ENCODE results near the gene RREB1.

RREB1 gene

GRCh38 chr6:7075341-7076000 is 32.3 kb upstream of the RREB1 start:
- Histone ChIP-seq H3K36me3 (ENCODE audit: control insufficient read depth, insufficient read depth, low read length) (no peaks in the 10 kb centered on the region), H3K4me1 (ENCODE audit: control insufficient read depth, insufficient read depth, low read length) (no peaks in the 10 kb centered on the region), H3K9me3 (ENCODE audit: control insufficient read depth, insufficient read depth, low read length) (no peaks in the 10 kb centered on the region), H3K27me3 (ENCODE audit: control insufficient read depth, insufficient read depth, low read length) (no peaks in the 10 kb centered on the region), H3K4me3 (ENCODE audit: low read depth, low read length) (no peak overlapping the region), H3K9ac (ENCODE audit: low read depth, low read length) (no peak overlapping the region)

DNA sequence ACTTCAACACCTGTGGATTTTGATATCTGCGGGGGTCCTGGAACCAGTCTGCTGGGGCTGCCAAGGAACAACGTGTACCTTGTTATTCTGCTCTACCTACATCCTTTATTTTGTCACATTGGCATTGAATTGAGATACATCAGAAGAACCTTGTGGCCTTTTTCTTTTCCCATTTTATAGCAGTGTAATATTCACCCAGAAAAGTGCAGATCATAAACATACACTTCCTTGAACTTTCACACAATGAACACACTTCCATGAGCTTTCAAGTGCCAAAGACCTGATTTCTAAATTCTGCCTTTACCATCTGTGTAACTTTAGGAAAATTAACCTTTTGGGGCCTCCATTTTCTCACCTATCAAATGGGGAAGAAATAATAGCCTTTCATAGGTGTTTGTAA is 29.9 kb upstream of the RREB1 start:
- Histone ChIP-seq H3K4me3 (ENCODE audit: low read depth, low read length) (no peak overlapping the region), H3K36me3 (ENCODE audit: control insufficient read depth, insufficient read depth, low read length) (no peaks in the 10 kb centered on the region), H3K9ac (ENCODE audit: low read depth, low read length) (no peak overlapping the region), H3K27me3 (ENCODE audit: control insufficient read depth, insufficient read depth, low read length) (no peaks in the 10 kb centered on the region), H3K9me3 (ENCODE audit: control insufficient read depth, insufficient read depth, low read length) (no peaks in the 10 kb centered on the region), H3K4me1 (ENCODE audit: control insufficient read depth, insufficient read depth, low read length) (no peaks in the 10 kb centered on the region)

GRCh38 chr6:7078856-7079255 is 28.9 kb upstream of the RREB1 start:
- H3K9me3 ChIP-seq (ENCODE audit: control insufficient read depth, insufficient read depth, low read length) = no peaks in the 10 kb centered on the region
- H3K27me3 ChIP-seq (ENCODE audit: control insufficient read depth, insufficient read depth, low read length) = no peaks in the 10 kb centered on the region
- H3K9ac ChIP-seq (ENCODE audit: low read depth, low read length) = no peak overlapping the region
- H3K4me1 ChIP-seq (ENCODE audit: control insufficient read depth, insufficient read depth, low read length) = no peaks in the 10 kb centered on the region
- H3K4me3 ChIP-seq (ENCODE audit: low read depth, low read length) = no peak overlapping the region
- H3K36me3 ChIP-seq (ENCODE audit: control insufficient read depth, insufficient read depth, low read length) = no peaks in the 10 kb centered on the region

GRCh38 chr6:7080311-7080710 is 27.4 kb upstream of the RREB1 start:
- no peaks in the 10 kb centered on the region for H3K4me1 ChIP-seq (ENCODE audit: control insufficient read depth, insufficient read depth, low read length)
- no peaks in the 10 kb centered on the region for H3K27me3 ChIP-seq (ENCODE audit: control insufficient read depth, insufficient read depth, low read length)
- H3K9ac ChIP-seq (ENCODE audit: low read depth, low read length) = no peak overlapping the region
- no peak overlapping the region for H3K4me3 ChIP-seq (ENCODE audit: low read depth, low read length)
- H3K36me3 ChIP-seq (ENCODE audit: control insufficient read depth, insufficient read depth, low read length) = no peaks in the 10 kb centered on the region
- H3K9me3 ChIP-seq (ENCODE audit: control insufficient read depth, insufficient read depth, low read length) = no peaks in the 10 kb centered on the region

DNA sequence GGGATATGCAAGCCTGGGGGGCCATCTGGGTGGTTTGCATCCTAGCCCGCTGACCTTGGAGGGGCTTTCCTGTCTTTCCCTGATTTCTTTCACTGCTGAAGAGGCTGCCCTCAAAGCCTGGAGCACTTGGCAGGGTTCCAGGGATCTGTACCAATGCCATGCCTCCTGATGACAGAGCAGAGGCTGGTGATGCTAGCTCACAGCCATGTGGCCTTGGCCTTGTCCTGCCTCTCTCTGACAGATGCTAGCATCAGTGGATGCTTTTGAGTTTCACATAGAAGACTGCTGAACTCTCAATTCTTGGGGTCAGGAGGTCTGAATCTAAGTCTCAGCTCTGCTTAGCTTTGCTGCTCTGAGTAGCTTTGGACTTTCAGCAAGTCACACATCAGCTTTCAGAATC is 21.9 kb upstream of the RREB1 start:
- H3K9ac ChIP-seq (ENCODE audit: low read depth, low read length) = no peak overlapping the region
- no peaks in the 10 kb centered on the region for H3K9me3 ChIP-seq (ENCODE audit: control insufficient read depth, insufficient read depth, low read length)
- peaks cover 2% of the 10 kb centered on the region for H3K4me1 ChIP-seq (ENCODE audit: control insufficient read depth, insufficient read depth, low read length)
- no peak overlapping the region for H3K4me3 ChIP-seq (ENCODE audit: low read depth, low read length)
- no peaks in the 10 kb centered on the region for H3K36me3 ChIP-seq (ENCODE audit: control insufficient read depth, insufficient read depth, low read length)
- no peaks in the 10 kb centered on the region for H3K27me3 ChIP-seq (ENCODE audit: control insufficient read depth, insufficient read depth, low read length)

GRCh38 chr6:7086488-7086887 is 21.3 kb upstream of the RREB1 start:
- H3K27me3 ChIP-seq (ENCODE audit: control insufficient read depth, insufficient read depth, low read length) = no peaks in the 10 kb centered on the region
- H3K4me1 ChIP-seq (ENCODE audit: control insufficient read depth, insufficient read depth, low read length) = peaks cover 2% of the 10 kb centered on the region
- no peaks in the 10 kb centered on the region for H3K36me3 ChIP-seq (ENCODE audit: control insufficient read depth, insufficient read depth, low read length)
- H3K9ac ChIP-seq (ENCODE audit: low read depth, low read length) = no peak overlapping the region
- H3K4me3 ChIP-seq (ENCODE audit: low read depth, low read length) = peak overlapping the region; percentile 20
- no peaks in the 10 kb centered on the region for H3K9me3 ChIP-seq (ENCODE audit: control insufficient read depth, insufficient read depth, low read length)

GRCh38 chr6:7087066-7087465 is 20.7 kb upstream of the RREB1 start:
- H3K9me3 ChIP-seq (ENCODE audit: control insufficient read depth, insufficient read depth, low read length) = no peaks in the 10 kb centered on the region
- H3K4me3 ChIP-seq (ENCODE audit: low read depth, low read length) = no peak overlapping the region
- no peak overlapping the region for H3K9ac ChIP-seq (ENCODE audit: low read depth, low read length)
- no peaks in the 10 kb centered on the region for H3K36me3 ChIP-seq (ENCODE audit: control insufficient read depth, insufficient read depth, low read length)
- H3K27me3 ChIP-seq (ENCODE audit: control insufficient read depth, insufficient read depth, low read length) = no peaks in the 10 kb centered on the region
- peaks cover 2% of the 10 kb centered on the region for H3K4me1 ChIP-seq (ENCODE audit: control insufficient read depth, insufficient read depth, low read length)

DNA sequence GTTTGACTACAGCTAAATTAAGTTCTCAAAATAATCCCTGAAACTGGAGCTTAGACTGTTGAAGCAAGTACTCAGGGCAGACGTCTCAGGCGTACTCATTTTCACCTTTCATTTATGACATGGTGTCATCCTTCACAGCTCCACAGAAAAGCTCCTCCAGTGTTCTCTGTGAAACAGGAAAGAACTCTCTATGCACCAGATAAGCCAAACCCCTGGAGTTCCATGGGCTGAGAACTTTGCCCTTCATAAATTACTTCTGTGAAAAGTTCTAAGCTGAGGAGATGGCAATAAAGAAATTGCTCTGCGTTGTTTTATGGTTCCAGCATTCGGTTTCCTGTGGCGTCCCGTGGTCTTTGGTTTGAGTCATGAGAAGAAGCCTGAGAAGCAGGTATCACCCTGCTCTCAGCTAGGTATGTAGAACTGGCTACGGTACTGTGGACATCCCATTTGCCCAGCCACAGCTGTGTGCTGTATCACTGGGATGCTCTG is 20.2 kb upstream of the RREB1 start:
- Histone ChIP-seq H3K4me1 (ENCODE audit: control insufficient read depth, insufficient read depth, low read length) (peaks cover 2% of the 10 kb centered on the region), H3K4me3 (ENCODE audit: low read depth, low read length) (no peak overlapping the region), H3K36me3 (ENCODE audit: control insufficient read depth, insufficient read depth, low read length) (no peaks in the 10 kb centered on the region), H3K9ac (ENCODE audit: low read depth, low read length) (no peak overlapping the region), H3K27me3 (ENCODE audit: control insufficient read depth, insufficient read depth, low read length) (no peaks in the 10 kb centered on the region), H3K9me3 (ENCODE audit: control insufficient read depth, insufficient read depth, low read length) (no peaks in the 10 kb centered on the region)

GRCh38 chr6:7088076-7088742 is 19.6 kb upstream of the RREB1 start:
- Histone ChIP-seq H3K9me3 (ENCODE audit: control insufficient read depth, insufficient read depth, low read length) (no peaks in the 10 kb centered on the region), H3K9ac (ENCODE audit: low read depth, low read length) (no peak overlapping the region), H3K27me3 (ENCODE audit: control insufficient read depth, insufficient read depth, low read length) (no peaks in the 10 kb centered on the region), H3K36me3 (ENCODE audit: control insufficient read depth, insufficient read depth, low read length) (no peaks in the 10 kb centered on the region), H3K4me1 (ENCODE audit: control insufficient read depth, insufficient read depth, low read length) (peaks cover 2% of the 10 kb centered on the region), H3K4me3 (ENCODE audit: low read depth, low read length) (no peak overlapping the region)

DNA sequence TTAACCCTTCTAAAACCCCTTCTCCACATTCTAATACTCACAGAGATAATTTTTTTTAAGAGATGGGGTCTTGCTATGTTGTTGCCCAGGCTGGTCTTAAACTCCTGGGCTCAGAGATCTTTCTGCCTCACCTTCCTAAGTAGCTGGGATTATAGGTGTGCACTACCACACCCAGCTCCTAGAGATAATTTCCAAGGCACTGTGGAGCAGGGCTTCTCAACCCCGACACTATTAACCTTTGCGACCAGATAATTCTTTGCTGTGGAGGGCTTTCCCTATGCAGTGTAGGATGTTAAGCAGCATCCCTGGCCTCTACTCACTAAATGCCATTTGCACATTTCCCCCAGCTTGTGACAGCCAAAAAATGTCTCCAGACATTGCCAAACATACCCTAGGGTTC is 8.8 kb upstream of the RREB1 start:
- Histone ChIP-seq H3K4me1 (ENCODE audit: control insufficient read depth, insufficient read depth, low read length) (peaks cover 3% of the 10 kb centered on the region), H3K9ac (ENCODE audit: low read depth, low read length) (no peak overlapping the region), H3K9me3 (ENCODE audit: control insufficient read depth, insufficient read depth, low read length) (no peaks in the 10 kb centered on the region), H3K36me3 (ENCODE audit: control insufficient read depth, insufficient read depth, low read length) (no peaks in the 10 kb centered on the region), H3K27me3 (ENCODE audit: control insufficient read depth, insufficient read depth, low read length) (no peaks in the 10 kb centered on the region), H3K4me3 (ENCODE audit: low read depth, low read length) (no peak overlapping the region)

DNA sequence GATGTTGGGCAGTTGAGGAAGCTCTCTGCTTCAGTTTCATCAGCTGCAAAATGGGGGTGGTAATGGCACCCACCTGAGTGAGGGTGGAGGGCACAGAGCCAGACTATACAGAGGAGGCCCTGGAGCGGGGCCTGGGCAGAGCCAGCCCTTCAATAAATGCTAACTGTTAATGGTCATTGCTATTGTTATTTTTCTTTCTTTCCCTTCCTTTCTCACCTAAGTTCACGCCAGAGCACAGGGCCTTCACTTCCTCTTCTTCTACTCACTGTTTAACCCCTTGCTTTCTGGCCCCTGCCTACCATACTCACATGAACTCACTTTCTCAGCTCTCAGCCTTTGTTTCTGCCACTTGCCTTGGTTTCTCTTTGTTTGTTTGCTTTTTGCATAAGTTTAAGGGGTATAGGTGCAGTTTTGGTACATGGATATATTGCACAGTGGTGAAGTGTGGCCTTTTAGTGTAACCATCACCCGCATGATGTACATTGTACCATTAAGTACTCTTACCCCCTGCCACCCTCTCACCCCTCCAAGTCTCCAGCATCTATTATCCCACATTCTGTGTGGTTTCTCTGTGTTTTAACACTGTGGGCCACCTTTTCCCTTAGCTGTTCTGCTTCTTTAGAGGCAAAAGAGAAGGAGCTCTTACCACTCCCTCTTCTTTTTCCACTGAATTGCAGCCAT is 7.5 kb upstream of the RREB1 start:
- Histone ChIP-seq H3K9ac (ENCODE audit: low read depth, low read length) (no peak overlapping the region), H3K9me3 (ENCODE audit: control insufficient read depth, insufficient read depth, low read length) (no peaks in the 10 kb centered on the region), H3K36me3 (ENCODE audit: control insufficient read depth, insufficient read depth, low read length) (no peaks in the 10 kb centered on the region), H3K4me3 (ENCODE audit: low read depth, low read length) (no peak overlapping the region), H3K27me3 (ENCODE audit: control insufficient read depth, insufficient read depth, low read length) (no peaks in the 10 kb centered on the region), H3K4me1 (ENCODE audit: control insufficient read depth, insufficient read depth, low read length) (peaks cover 3% of the 10 kb centered on the region)

- Histone ChIP-seq H3K4me3 (ENCODE audit: low read depth, low read length) (no peak overlapping the region), H3K36me3 (ENCODE audit: control insufficient read depth, insufficient read depth, low read length) (no peaks in the 10 kb centered on the region), H3K4me1 (ENCODE audit: control insufficient read depth, insufficient read depth, low read length) (peaks cover 3% of the 10 kb centered on the region), H3K27me3 (ENCODE audit: control insufficient read depth, insufficient read depth, low read length) (no peaks in the 10 kb centered on the region), H3K9me3 (ENCODE audit: control insufficient read depth, insufficient read depth, low read length) (no peaks in the 10 kb centered on the region), H3K9ac (ENCODE audit: low read depth, low read length) (no peak overlapping the region)
Measured at GRCh38 chr6:7100753-7101081, 7.0 kb upstream of the RREB1 start.
